ENCODE results near the gene ADAMTS17. TPM values are rescaled to one million over a fixed set of nuclear protein-coding genes. Genes with fewer than 3 reads are reported as not detected.
A peak's percentile ranks its signal among the peaks of the same experiment; 100 is the strongest.

ADAMTS17 gene
- total RNA-seq, 1 experiment from 2014 or later = 4.2 TPM

GRCh38 chr15:100060276-100060926, 281.4 kb downstream of the ADAMTS17 start:
- DNase-seq (ENCODE audit: low read depth, low spot score) = no peak
- peak overlapping the region; percentile 10; the same call in 1 of the 2 replicates for H3K27ac ChIP-seq (ENCODE audit: low read depth, low read length)

GRCh38 chr15:100059521-100059920, 282.3 kb downstream of the ADAMTS17 start:
- no peaks in the 10 kb centered on the region for H3K4me1 ChIP-seq (ENCODE audit: control insufficient read depth in 1 of 2, insufficient read depth in 2 of 2, low read length in 2 of 2)
- H3K9me3 ChIP-seq (ENCODE audit: control insufficient read depth in 1 of 2, insufficient read depth in 1 of 2, low read depth in 1 of 2, low read length in 2 of 2) = no peaks in the 10 kb centered on the region
- H3K79me2 ChIP-seq (ENCODE audit: insufficient read depth, low read length) = no peaks in the 10 kb centered on the region
- no TSS peak for BruUV-seq (replicated peaks)
- no peak overlapping the region for H2AFZ ChIP-seq (ENCODE audit: low read depth, low read length, poor library complexity, severe bottlenecking)
- DNase-seq (ENCODE audit: low read depth, low spot score) (no peak), ATAC-seq (no peak)
- no peak overlapping the region for H3K4me2 ChIP-seq (ENCODE audit: low read length)
- intact Hi-C loops (cut with micrococcal nuclease) = no loop called here
- no peaks in the 10 kb centered on the region for H3K36me3 ChIP-seq (ENCODE audit: control insufficient read depth in 1 of 2, insufficient read depth in 2 of 2, low read length in 2 of 2)
- RAD21 ChIA-PET (ENCODE audit: low non-redundant PET in 1 of 2, low total read pairs in 2 of 2, uncharacterized antibody in 2 of 2, unreplicated experiment in 2 of 2) = no interaction called here
- TF ChIP-seq FOSL1 (IDR thresholded peaks at IDR 0.05; ENCODE audit: low read depth) = no peak
- TF ChIP-seq ELF1 (IDR thresholded peaks at IDR 0.05; ENCODE audit: borderline replicate concordance, low read depth) = no peak
- TF ChIP-seq, protein P1, sequence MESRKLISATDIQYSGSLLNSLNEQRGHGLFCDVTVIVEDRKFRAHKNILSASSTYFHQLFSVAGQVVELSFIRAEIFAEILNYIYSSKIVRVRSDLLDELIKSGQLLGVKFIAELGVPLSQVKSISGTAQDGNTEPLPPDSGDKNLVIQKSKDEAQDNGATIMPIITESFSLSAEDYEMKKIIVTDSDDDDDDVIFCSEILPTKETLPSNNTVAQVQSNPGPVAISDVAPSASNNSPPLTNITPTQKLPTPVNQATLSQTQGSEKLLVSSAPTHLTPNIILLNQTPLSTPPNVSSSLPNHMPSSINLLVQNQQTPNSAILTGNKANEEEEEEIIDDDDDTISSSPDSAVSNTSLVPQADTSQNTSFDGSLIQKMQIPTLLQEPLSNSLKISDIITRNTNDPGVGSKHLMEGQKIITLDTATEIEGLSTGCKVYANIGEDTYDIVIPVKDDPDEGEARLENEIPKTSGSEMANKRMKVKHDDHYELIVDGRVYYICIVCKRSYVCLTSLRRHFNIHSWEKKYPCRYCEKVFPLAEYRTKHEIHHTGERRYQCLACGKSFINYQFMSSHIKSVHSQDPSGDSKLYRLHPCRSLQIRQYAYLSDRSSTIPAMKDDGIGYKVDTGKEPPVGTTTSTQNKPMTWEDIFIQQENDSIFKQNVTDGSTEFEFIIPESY (IDR thresholded peaks at IDR 0.05; ENCODE audit: extremely low read depth, insufficient replicate concordance, low read length) = no peak
- TF ChIP-seq CEBPB (IDR thresholded peaks at IDR 0.05; ENCODE audit: low read depth) = no peak
- no peak for TF ChIP-seq POLR2A (IDR thresholded peaks at IDR 0.05; ENCODE audit: borderline replicate concordance, extremely low read depth, insufficient read depth, insufficient read length)
- no peak for TF ChIP-seq CBX3 (IDR thresholded peaks at IDR 0.05; ENCODE audit: low read depth)
- no peak for TF ChIP-seq JUND (IDR thresholded peaks at IDR 0.05)
- no peak for TF ChIP-seq ZNF274 (IDR thresholded peaks at IDR 0.05; ENCODE audit: low read depth, low read length)
- no peak for TF ChIP-seq EZH2phosphoT487 (IDR thresholded peaks at IDR 0.05; ENCODE audit: borderline replicate concordance)
- no peak for TF ChIP-seq YY1 (IDR thresholded peaks at IDR 0.05; ENCODE audit: extremely low read depth, insufficient replicate concordance, low read depth, low read length)
- TF ChIP-seq ZFX (IDR thresholded peaks at IDR 0.05) = no peak
- TF ChIP-seq EZH2 (IDR thresholded peaks at IDR 0.05) = no peak
- TF ChIP-seq RAD21 (IDR thresholded peaks at IDR 0.05; ENCODE audit: low read depth) = no peak
- TF ChIP-seq SIN3A (IDR thresholded peaks at IDR 0.05; ENCODE audit: low read depth) = no peak
- no peak for TF ChIP-seq EGR1 (IDR thresholded peaks at IDR 0.05; ENCODE audit: low read depth)
- no peak overlapping the region for H3K4me3 ChIP-seq (replicated peaks in 1 of 2; ENCODE audit: low read depth in 1 of 2, low read length in 2 of 2)
- no peaks in the 10 kb centered on the region for H3K9me2 ChIP-seq (ENCODE audit: insufficient read depth)
- CTCF ChIA-PET = no interaction called here
- no peak overlapping the region for H3K9ac ChIP-seq (ENCODE audit: low read length)
- POLR2A ChIA-PET = no interaction called here
- H4K20me1 ChIP-seq (ENCODE audit: insufficient read depth) = no peaks in the 10 kb centered on the region
- no peak overlapping the region for H3K27ac ChIP-seq (ENCODE audit: low read depth, low read length)
- no peaks in the 10 kb centered on the region for H3K27me3 ChIP-seq (ENCODE audit: insufficient read depth, low read length)

More at GRCh38 chr15:100060276-100060926, 281.4 kb downstream of the ADAMTS17 start:
- Histone ChIP-seq H3K4me3 (replicated peaks in 1 of 2; ENCODE audit: low read depth in 1 of 2, low read length in 2 of 2) (no peak overlapping the region), H2AFZ (ENCODE audit: low read depth, low read length, poor library complexity, severe bottlenecking) (no peak overlapping the region), H3K9me2 (ENCODE audit: insufficient read depth) (no peaks in the 10 kb centered on the region), H3K79me2 (ENCODE audit: insufficient read depth, low read length) (no peaks in the 10 kb centered on the region), H4K20me1 (ENCODE audit: insufficient read depth) (no peaks in the 10 kb centered on the region), H3K27me3 (ENCODE audit: insufficient read depth, low read length) (no peaks in the 10 kb centered on the region), H3K9me3 (ENCODE audit: control insufficient read depth in 1 of 2, insufficient read depth in 1 of 2, low read depth in 1 of 2, low read length in 2 of 2) (no peaks in the 10 kb centered on the region), H3K4me1 (ENCODE audit: control insufficient read depth in 1 of 2, insufficient read depth in 2 of 2, low read length in 2 of 2) (no peaks in the 10 kb centered on the region), H3K36me3 (ENCODE audit: control insufficient read depth in 1 of 2, insufficient read depth in 2 of 2, low read length in 2 of 2) (no peaks in the 10 kb centered on the region), H3K9ac (ENCODE audit: low read length) (no peak overlapping the region), H3K4me2 (ENCODE audit: low read length) (no peak overlapping the region)
- ChIA-PET CTCF (no interaction called here), POLR2A (no interaction called here), RAD21 (ENCODE audit: low non-redundant PET in 1 of 2, low total read pairs in 2 of 2, uncharacterized antibody in 2 of 2, unreplicated experiment in 2 of 2) (no interaction called here)
- no TSS peak for BruUV-seq (replicated peaks)
- intact Hi-C loops (cut with micrococcal nuclease) = no loop called here
- ATAC-seq = no peak
- TF ChIP-seq JUND (IDR thresholded peaks at IDR 0.05) (no peak), SRF (IDR thresholded peaks at IDR 0.05; ENCODE audit: low read depth) (no peak)
- TF ChIP-seq, protein P2, sequence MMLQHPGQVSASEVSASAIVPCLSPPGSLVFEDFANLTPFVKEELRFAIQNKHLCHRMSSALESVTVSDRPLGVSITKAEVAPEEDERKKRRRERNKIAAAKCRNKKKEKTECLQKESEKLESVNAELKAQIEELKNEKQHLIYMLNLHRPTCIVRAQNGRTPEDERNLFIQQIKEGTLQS (IDR thresholded peaks at IDR 0.05) = no peak
- TF ChIP-seq, protein P1 (IDR thresholded peaks at IDR 0.05; ENCODE audit: extremely low read depth, insufficient replicate concordance, low read length) = no peak

All from HCT116 (cell line).